Nephron (organoid): ENCODE data around the gene UBE4B.

Experiments used
- H3K27ac Mint-ChIP-seq, 3 experiments: 2 replicates each; pipeline ENCODE4 v1.8.0; 2020; ENCODE audit warnings: mixed read lengths in 3 of 3, mild to moderate bottlenecking in 2 of 3, moderate library complexity in 1 of 3
- H3K27me3 Mint-ChIP-seq: 2 replicates; pipeline ENCODE4 v1.8.0; 2021; ENCODE audit warnings: low read depth, mild to moderate bottlenecking, moderate library complexity, mixed read lengths
- H3K36me3 Mint-ChIP-seq: 2 replicates; pipeline ENCODE4 v1.8.0; 2020; ENCODE audit warnings: low read depth, mixed read lengths
- H3K4me1 Mint-ChIP-seq: 2 replicates; pipeline ENCODE4 v1.8.0; 2020; ENCODE audit warnings: mixed read lengths
- H3K4me3 Mint-ChIP-seq, 3 experiments: 2 replicates each; pipeline ENCODE4 v1.8.0; 2020; ENCODE audit warnings: mild to moderate bottlenecking in 3 of 3, mixed read lengths in 3 of 3, moderate library complexity in 2 of 3
- H3K9me3 Mint-ChIP-seq: 2 replicates; pipeline ENCODE4 v1.8.0; 2020; ENCODE audit warnings: mixed read lengths
- CTCF ChIP-seq, 3 experiments: fragments of 200-600 bp; sonication (generic); IDR thresholded peaks; one replicate each; pipeline ENCODE4 v1.5.0; 2021; ENCODE audit warnings: antibody characterized with exemption in 3 of 3; ENCODE audit not compliant: unreplicated experiment in 3 of 3

The UBE4B gene

GRCh38 chr1:10143961-10144485 lies 111.3 kb downstream of the UBE4B start:
- peaks cover 49% of the 10 kb centered on the region for H3K36me3 Mint-ChIP-seq
- TF ChIP-seq CTCF (IDR thresholded peaks at IDR 0.05; ENCODE audit: unreplicated experiment in 3 of 3): no peak
- no peak overlapping the region for H3K27ac Mint-ChIP-seq
- H3K9me3 Mint-ChIP-seq: no peaks in the 10 kb centered on the region
- no peaks in the 10 kb centered on the region for H3K4me1 Mint-ChIP-seq
- H3K27me3 Mint-ChIP-seq: no peaks in the 10 kb centered on the region
- H3K4me3 Mint-ChIP-seq: no peak overlapping the region

- Mint-ChIP-seq H3K27me3 (no peaks in the 10 kb centered on the region), H3K27ac (no peak overlapping the region), H3K36me3 (peaks cover 37% of the 10 kb centered on the region), H3K4me1 (no peaks in the 10 kb centered on the region), H3K4me3 (no peak overlapping the region), H3K9me3 (no peaks in the 10 kb centered on the region)
- TF ChIP-seq CTCF (IDR thresholded peaks at IDR 0.05; ENCODE audit: unreplicated experiment in 3 of 3): no peak
These were observed 113.6 kb downstream of the UBE4B start for GRCh38 chr1:10146391-10146790.

GRCh38 chr1:10149231-10149630 lies 116.5 kb downstream of the UBE4B start:
- Mint-ChIP-seq H3K27ac (no peak overlapping the region), H3K36me3 (peaks cover 25% of the 10 kb centered on the region), H3K27me3 (no peaks in the 10 kb centered on the region), H3K4me1 (no peaks in the 10 kb centered on the region), H3K9me3 (no peaks in the 10 kb centered on the region), H3K4me3 (no peak overlapping the region)
- no peak for TF ChIP-seq CTCF (IDR thresholded peaks at IDR 0.05; ENCODE audit: unreplicated experiment in 3 of 3)

GRCh38 chr1:10152709-10153284 lies 120.0 kb downstream of the UBE4B start:
- H3K27ac Mint-ChIP-seq: no peak overlapping the region
- H3K27me3 Mint-ChIP-seq: no peaks in the 10 kb centered on the region
- H3K4me3 Mint-ChIP-seq: no peak overlapping the region
- H3K36me3 Mint-ChIP-seq: peaks cover 20% of the 10 kb centered on the region
- H3K4me1 Mint-ChIP-seq: peaks cover 9% of the 10 kb centered on the region
- peak; percentile 16 to 41 (median 26) for TF ChIP-seq CTCF (IDR thresholded peaks at IDR 0.05; ENCODE audit: unreplicated experiment in 3 of 3)
- no peaks in the 10 kb centered on the region for H3K9me3 Mint-ChIP-seq

GRCh38 chr1:10155087-10155712 lies 122.4 kb downstream of the UBE4B start:
- H3K4me1 Mint-ChIP-seq: peaks cover 9% of the 10 kb centered on the region
- H3K36me3 Mint-ChIP-seq: peaks cover 42% of the 10 kb centered on the region
- no peak for TF ChIP-seq CTCF (IDR thresholded peaks at IDR 0.05; ENCODE audit: unreplicated experiment in 3 of 3)
- H3K27me3 Mint-ChIP-seq: no peaks in the 10 kb centered on the region
- no peaks in the 10 kb centered on the region for H3K9me3 Mint-ChIP-seq
- H3K4me3 Mint-ChIP-seq: no peak overlapping the region
- peak overlapping the region in 1 of 3 experiments; percentile 41 for H3K27ac Mint-ChIP-seq

- no peaks in the 10 kb centered on the region for H3K27me3 Mint-ChIP-seq
- peak overlapping the region in 1 of 3 experiments; percentile 58 for H3K27ac Mint-ChIP-seq
- no peak overlapping the region for H3K4me3 Mint-ChIP-seq
- no peak for TF ChIP-seq CTCF (IDR thresholded peaks at IDR 0.05; ENCODE audit: unreplicated experiment in 3 of 3)
- H3K4me1 Mint-ChIP-seq: peaks cover 16% of the 10 kb centered on the region
- H3K9me3 Mint-ChIP-seq: no peaks in the 10 kb centered on the region
- peaks cover 46% of the 10 kb centered on the region for H3K36me3 Mint-ChIP-seq
These were observed 127.4 kb downstream of the UBE4B start for GRCh38 chr1:10160173-10160572.
